Neural progenitor cell (in vitro differentiated cells): ENCODE data around the gene PEAR1.

Source experiments
- CTCF ChIP-seq: fragments of 200-600 bp; sonication (generic); IDR thresholded peaks from 2 replicates; pipeline ENCODE4 v1.5.1; 2017; ENCODE audit warnings: antibody characterized with exemption, mild to moderate bottlenecking
- EZH2 ChIP-seq: fragments of 200-600 bp; sonication (generic); IDR thresholded peaks from 2 replicates; pipeline ENCODE4 v1.6.1; 2017; ENCODE audit warnings: antibody characterized with exemption, mild to moderate bottlenecking, moderate library complexity

- no peak for TF ChIP-seq CTCF
- TF ChIP-seq EZH2: no peak
Measured at GRCh38 chr1:156944268-156944667, 50.8 kb downstream of the PEAR1 start.
